Spleen (tissue), 11 donors: ENCODE measurements around the gene TRMT1. TPM values are rescaled to one million over a fixed set of nuclear protein-coding genes. Genes with fewer than 3 reads are reported as not detected.
A peak's percentile ranks its signal among the peaks of the same experiment; 100 is the strongest.

Experiments
- DNase-seq: peaks from one replicate; pipeline ENCODE4 v3.0.0-alpha.2; 2020
- H3K27ac ChIP-seq, 8 donors: fragments of 200-600 bp; sonication (generic) in 7 of 8; 1 replicate in 4 of 8; 2 replicates in 4 of 8; pipeline versions ENCODE4 v1.5.0 to v1.8.0; 2016 to 2021; ENCODE audit warnings: inconsistent platforms in 4 of 8, mild to moderate bottlenecking in 4 of 8, moderate library complexity in 1 of 8
- H3K27me3 ChIP-seq, 7 donors: fragments of 200-600 bp; sonication (generic) in 6 of 7; replicated peaks in 1 of 7; 1 replicate in 4 of 7; 2 replicates in 3 of 7; pipeline versions ENCODE4 v1.5.0 to v1.8.0; 2016 to 2021; ENCODE audit warnings: inconsistent platforms in 3 of 7, mild to moderate bottlenecking in 1 of 7
- H3K36me3 ChIP-seq, 6 donors: fragments of 200-600 bp; sonication (generic) in 5 of 6; 1 replicate in 4 of 6; 2 replicates in 2 of 6; pipeline versions ENCODE4 v1.5.0 to v1.8.0; 2016 to 2021; ENCODE audit warnings: inconsistent platforms in 2 of 6
- H3K4me1 ChIP-seq, 6 donors: fragments of 200-600 bp; sonication (generic) in 5 of 6; 1 replicate in 3 of 6; 2 replicates in 3 of 6; pipeline versions ENCODE4 v1.5.0 to v1.8.0; 2016 to 2021; ENCODE audit warnings: inconsistent platforms in 3 of 6
- H3K4me3 ChIP-seq, 8 donors: fragments of 200-600 bp; sonication (generic) in 7 of 8; 1 replicate in 4 of 8; 2 replicates in 4 of 8; pipeline versions ENCODE4 v1.5.0 to v1.8.0; 2016 to 2021; ENCODE audit warnings: inconsistent platforms in 4 of 8, mild to moderate bottlenecking in 4 of 8, moderate library complexity in 2 of 8
- H3K9me3 ChIP-seq, 8 donors: fragments of 200-600 bp; sonication (generic) in 7 of 8; 1 replicate in 4 of 8; 2 replicates in 4 of 8; pipeline versions ENCODE4 v1.5.0 to v1.8.0; 2016 to 2021; ENCODE audit warnings: inconsistent platforms in 4 of 8
- POLR2A ChIP-seq, 3 donors: fragments of 450-650 bp; IDR thresholded peaks; one replicate each; pipeline ENCODE4 v1.5.1; 2017; ENCODE audit warnings: antibody characterized with exemption in 3 of 3, mild to moderate bottlenecking in 1 of 3
- POLR2AphosphoS5 ChIP-seq, 3 donors: sonication (generic); formaldehyde crosslinking; IDR thresholded peaks; one replicate each; pipeline ENCODE4 v1.5.1; 2017; ENCODE audit warnings: antibody characterized with exemption in 3 of 3
- WGBS, 5 donors: extraction: QIAGEN DNeasy Blood & Tissue Kit in 3 of 5; methylation state at CpG; one replicate each; pipeline versions ENCODE4 v1.1.5 to v1.1.7; 2013 to 2018; 5-methylcytosine and 5-hydroxymethylcytosine counted together
- intact Hi-C: fragments of 100-400 bp; cut with DNase I; formaldehyde crosslinking; loops from one replicate; pipeline ENCODE4 v1.15.0; 2023; ENCODE audit warnings: low total_unique reads
- polyA plus RNA-seq, 3 donors: library from polyadenylated mRNA; stranded (reverse); fragments of 200-250 nt; gene quantifications; one replicate each; pipeline ENCODE4 v1.2.1, GENCODE V29; 2013
- total RNA-seq, 7 donors: library from RNA; depleted of rRNA in 3 of 7; stranded (reverse); fragments of >200 nt in 3 of 7; fragmentation: NEBNext Ultra II Directional in 4 of 7; extraction: Animal tissue kit (Norgen Biotek cat#: 25700) in 4 of 7; gene quantifications; one replicate each; pipeline versions ENCODE4 v1.1.0 to v1.2.1, GENCODE V29; 2016 to 2021
- TF ChIP-seq, protein P1 (sequence below), 11 experiments: fragments of 200-600 bp in 7 of 11; fragments of 450-650 bp in 4 of 11; sonication (generic) in 4 of 11; IDR thresholded peaks in 8 of 11; conservative IDR thresholded peaks in 3 of 11; 1 replicate in 7 of 11; 2 replicates in 4 of 11; pipeline versions ENCODE4 v1.4.0 to v1.8.0; 2016 to 2021; ENCODE audit warnings: antibody characterized with exemption in 11 of 11, inconsistent platforms in 4 of 11, mild to moderate bottlenecking in 1 of 11
- donor health status: healthy with polysubstance abuse.
- donor health status: DM: no; HTN: no; CAD: no; lungs with moderate emphysema.
- donor health status: DM: no; HTN: no; CAD: no.
- donor health status: Bipolar disorder and iron deficiency.
- donor health status: healthy.
- donor health status: DM: no; HTN: no; CAD: no.
- donor health status: DM: yes; HTN: yes; CAD: no.

TRMT1 gene
- total and polyA plus RNA-seq, 10 donors, result 27.7 to 109 (median 47.3) TPM

DNA sequence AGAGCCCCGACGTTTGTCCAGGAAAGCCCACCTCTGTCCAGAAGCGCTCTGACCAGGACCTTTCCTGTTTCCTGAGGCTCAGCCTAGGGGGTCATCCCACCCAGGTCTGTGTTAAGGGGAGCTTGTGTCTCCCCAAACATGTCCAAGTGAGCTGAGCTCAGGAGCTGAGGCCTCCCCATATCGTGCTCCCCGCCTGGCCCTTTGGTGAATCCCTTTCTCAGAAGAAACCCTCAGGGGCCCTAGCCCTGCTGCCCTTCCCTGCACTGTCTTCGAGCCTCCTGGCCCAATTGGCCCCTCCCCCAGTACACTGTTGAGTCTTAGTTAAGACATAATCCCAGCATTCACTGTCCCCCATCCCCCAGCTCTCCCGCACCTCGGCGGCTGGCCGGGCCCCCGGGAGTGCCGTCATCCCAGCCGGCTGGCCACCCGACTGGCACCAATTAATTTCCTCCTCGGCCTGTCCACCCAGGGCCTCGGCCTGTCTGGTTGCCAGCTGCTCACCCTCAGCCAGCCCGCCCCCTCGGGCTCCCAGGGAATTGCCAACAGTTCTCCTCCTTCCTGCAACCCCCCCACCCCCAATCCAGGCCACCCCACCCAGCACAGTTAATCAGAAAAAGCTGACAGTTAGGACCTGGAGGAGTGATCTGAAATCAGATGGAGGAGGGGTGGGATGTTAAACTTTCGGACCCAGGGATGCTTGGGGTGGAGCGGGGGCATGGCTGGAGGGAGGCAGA is 47.2 kb upstream of the TRMT1 start:
- peaks cover 64 to 100% (median 84%) of the 10 kb centered on the region in 6 donors for H3K4me1 ChIP-seq
- peak overlapping the region; percentile 88 to 97 (median 94) for H3K27ac ChIP-seq
- TF ChIP-seq POLR2A (IDR thresholded peaks at IDR 0.05), result no peak
- TF ChIP-seq POLR2AphosphoS5 (IDR thresholded peaks at IDR 0.05), result peak; percentile 14 to 80 (median 16)
- TF ChIP-seq, protein P1, sequence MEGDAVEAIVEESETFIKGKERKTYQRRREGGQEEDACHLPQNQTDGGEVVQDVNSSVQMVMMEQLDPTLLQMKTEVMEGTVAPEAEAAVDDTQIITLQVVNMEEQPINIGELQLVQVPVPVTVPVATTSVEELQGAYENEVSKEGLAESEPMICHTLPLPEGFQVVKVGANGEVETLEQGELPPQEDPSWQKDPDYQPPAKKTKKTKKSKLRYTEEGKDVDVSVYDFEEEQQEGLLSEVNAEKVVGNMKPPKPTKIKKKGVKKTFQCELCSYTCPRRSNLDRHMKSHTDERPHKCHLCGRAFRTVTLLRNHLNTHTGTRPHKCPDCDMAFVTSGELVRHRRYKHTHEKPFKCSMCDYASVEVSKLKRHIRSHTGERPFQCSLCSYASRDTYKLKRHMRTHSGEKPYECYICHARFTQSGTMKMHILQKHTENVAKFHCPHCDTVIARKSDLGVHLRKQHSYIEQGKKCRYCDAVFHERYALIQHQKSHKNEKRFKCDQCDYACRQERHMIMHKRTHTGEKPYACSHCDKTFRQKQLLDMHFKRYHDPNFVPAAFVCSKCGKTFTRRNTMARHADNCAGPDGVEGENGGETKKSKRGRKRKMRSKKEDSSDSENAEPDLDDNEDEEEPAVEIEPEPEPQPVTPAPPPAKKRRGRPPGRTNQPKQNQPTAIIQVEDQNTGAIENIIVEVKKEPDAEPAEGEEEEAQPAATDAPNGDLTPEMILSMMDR (IDR thresholded peaks at IDR 0.05 in 8 of 11, conservative IDR thresholded peaks at IDR 0.05 in 3 of 11), result no peak
- intact Hi-C loops, result no loop called here
- DNase-seq, result peak; percentile 89
- WGBS, 5 donors, result 8 to 14% (median 12%) methylated on average over 18 to 20 of the region's 20 CpGs
- H3K9me3 ChIP-seq, result no peaks in the 10 kb centered on the region
- no peaks in the 10 kb centered on the region for H3K36me3 ChIP-seq
- no peaks in the 10 kb centered on the region for H3K27me3 ChIP-seq
- peak overlapping the region in 5 of 8 donors; percentile 40 to 69 (median 45) for H3K4me3 ChIP-seq

DNA sequence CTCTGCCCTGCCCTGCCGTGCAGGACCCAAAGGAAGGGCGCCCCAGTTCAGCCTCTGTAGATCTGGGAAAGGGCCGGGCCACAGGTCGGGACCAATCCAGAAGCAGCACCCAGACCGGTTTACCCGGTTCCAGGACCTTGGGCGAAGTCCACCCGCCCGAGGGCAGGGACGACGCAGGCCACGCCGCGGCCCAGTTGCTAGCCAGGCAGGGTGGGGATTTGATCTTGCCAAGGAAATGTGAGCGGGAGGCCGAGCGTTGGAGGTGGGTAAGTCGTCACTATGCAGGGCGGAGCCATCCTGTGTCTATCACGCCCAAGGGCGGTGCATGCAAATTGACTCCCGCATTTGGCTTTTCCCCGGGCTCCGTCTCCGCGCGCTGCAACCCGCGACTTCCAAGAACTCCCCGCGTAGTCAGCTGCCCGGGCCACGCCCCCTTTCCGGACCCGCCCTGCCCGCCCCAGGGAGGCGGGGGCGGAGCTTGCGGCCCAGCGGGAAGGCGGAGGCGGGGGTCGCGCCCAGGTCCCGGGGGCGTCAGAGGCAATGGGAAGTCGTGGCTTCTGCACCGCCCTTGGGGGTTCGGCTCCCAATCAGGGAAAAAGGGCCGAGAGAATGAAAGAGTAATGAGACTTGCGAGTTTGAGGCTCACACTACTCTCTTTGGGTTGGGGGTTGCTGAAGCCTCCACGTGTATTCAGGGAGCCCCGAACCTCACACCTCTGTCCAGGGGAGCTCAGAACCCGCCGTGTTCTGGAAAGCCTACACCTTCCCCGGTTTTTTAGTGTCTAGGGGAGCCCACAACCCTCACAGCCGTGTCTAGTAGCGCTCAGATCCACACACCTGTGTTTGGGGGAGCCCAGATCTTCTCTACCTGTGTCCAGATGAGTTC is 46.4 kb upstream of the TRMT1 start:
- no peak for TF ChIP-seq POLR2A (IDR thresholded peaks at IDR 0.05)
- peak; percentile 85 to 94 (median 92) for TF ChIP-seq POLR2AphosphoS5 (IDR thresholded peaks at IDR 0.05)
- TF ChIP-seq, protein P1 (IDR thresholded peaks at IDR 0.05 in 8 of 11, conservative IDR thresholded peaks at IDR 0.05 in 3 of 11), result peak in 2 of 11 experiments; percentile 20 to 22
- DNase-seq, result peak; percentile 97
- no peaks in the 10 kb centered on the region for H3K36me3 ChIP-seq
- peaks cover 57 to 100% (median 80%) of the 10 kb centered on the region in 6 donors for H3K4me1 ChIP-seq
- intact Hi-C loops, result no loop called here
- H3K4me3 ChIP-seq, result peak overlapping the region; percentile 7 to 69 (median 41)
- WGBS, 5 donors, result 1 to 2% (median 1%) methylated on average over 46 to 58 of the region's 58 CpGs
- H3K27ac ChIP-seq, result peak overlapping the region; percentile 88 to 97 (median 94)
- no peaks in the 10 kb centered on the region for H3K27me3 ChIP-seq
- H3K9me3 ChIP-seq, result no peaks in the 10 kb centered on the region

DNA sequence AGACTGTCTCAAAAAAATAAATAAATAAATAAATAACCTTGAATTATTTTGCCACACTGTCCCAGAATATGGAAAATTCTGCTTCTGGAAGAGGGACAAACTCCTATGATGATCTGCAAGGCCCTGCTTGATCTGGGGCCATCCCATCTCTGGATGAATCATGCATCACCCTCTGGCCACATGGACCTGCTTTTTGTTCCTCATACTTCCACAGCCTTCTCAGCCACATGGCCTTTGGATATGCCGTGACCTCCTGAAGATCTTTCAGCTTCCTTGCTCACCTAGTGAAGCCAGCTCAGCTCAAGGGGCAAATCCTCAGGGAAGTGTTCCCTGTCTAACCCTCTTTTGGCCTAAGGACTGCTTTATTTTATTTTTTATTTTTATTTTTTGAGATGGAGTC is 44.0 kb upstream of the TRMT1 start:
- Histone ChIP-seq H3K36me3 (no peaks in the 10 kb centered on the region), H3K9me3 (no peaks in the 10 kb centered on the region), H3K4me1 (peaks cover 52 to 100% (median 81%) of the 10 kb centered on the region in 6 donors), H3K27ac (peak overlapping the region in 5 of 8 donors; percentile 20 to 97 (median 49)), H3K4me3 (no peak overlapping the region), H3K27me3 (no peaks in the 10 kb centered on the region)
- intact Hi-C loops, result no loop called here
- TF ChIP-seq POLR2AphosphoS5 (IDR thresholded peaks at IDR 0.05) (no peak), POLR2A (IDR thresholded peaks at IDR 0.05) (no peak)
- TF ChIP-seq, protein P1 (IDR thresholded peaks at IDR 0.05 in 8 of 11, conservative IDR thresholded peaks at IDR 0.05 in 3 of 11), result no peak
- DNase-seq, result no peak
- WGBS, 5 donors, result 75 to 95% (median 76%) methylated on average over 1 of the region's 1 CpG
